Aorta (tissue), 5 donors: Measurements from ENCODE around the gene PTPRQ. TPM values are rescaled to one million over a fixed set of nuclear protein-coding genes. Genes with fewer than 3 reads are reported as not detected.

Experiments
- ATAC-seq: fragments of 200-7000 bp; cut with Tn5 transposase; one replicate; pipeline ENCODE4 v1.9.1; 2022; ENCODE audit warnings: moderate library complexity; ENCODE audit not compliant: low FRiP score
- DNase-seq, 2 donors: peaks; one replicate each; pipeline ENCODE4 v3.0.0-alpha.2; 2020
- H3K27ac ChIP-seq, 2 donors: one replicate each; pipeline ENCODE4 v1.5.1; 2013; ENCODE audit warnings: low read length in 2 of 2, mild to moderate bottlenecking in 2 of 2, moderate library complexity in 2 of 2, control low read depth in 1 of 2, inconsistent platforms in 1 of 2, low read depth in 1 of 2
- H3K27me3 ChIP-seq, 2 donors: one replicate each; pipeline ENCODE4 v1.6.1; 2013; ENCODE audit warnings: control low read depth in 1 of 2, low read length in 1 of 2, mild to moderate bottlenecking in 1 of 2, moderate library complexity in 1 of 2; ENCODE audit not compliant: insufficient read depth in 2 of 2, control insufficient read depth in 1 of 2
- H3K36me3 ChIP-seq, 2 donors: one replicate each; pipeline ENCODE4 v1.6.1; 2013; ENCODE audit warnings: control low read depth in 1 of 2, low read length in 1 of 2, mild to moderate bottlenecking in 1 of 2; ENCODE audit not compliant: insufficient read depth in 2 of 2, control insufficient read depth in 1 of 2
- H3K4me1 ChIP-seq, 2 donors: one replicate each; pipeline ENCODE4 v1.6.1; 2013; ENCODE audit warnings: low read length in 2 of 2, control low read depth in 1 of 2, mild to moderate bottlenecking in 1 of 2, moderate library complexity in 1 of 2; ENCODE audit not compliant: insufficient read depth in 2 of 2, control insufficient read depth in 1 of 2
- H3K4me3 ChIP-seq, 2 donors: one replicate each; pipeline ENCODE4 v1.5.1; 2013; ENCODE audit warnings: low read length in 2 of 2, control low read depth in 1 of 2, mild to moderate bottlenecking in 1 of 2
- H3K9me3 ChIP-seq: one replicate; pipeline ENCODE4 v1.6.1; 2013; ENCODE audit warnings: mild to moderate bottlenecking, low read length; ENCODE audit not compliant: control insufficient read depth
- WGBS, 2 donors: extraction: QIAGEN DNeasy Blood & Tissue Kit; methylation state at CpG; one replicate each; pipeline ENCODE4 v1.1.7; 2013; 5-methylcytosine and 5-hydroxymethylcytosine counted together
- intact Hi-C, 2 donors: fragments of 100-400 bp; cut with DNase I; formaldehyde crosslinking; loops; one replicate each; pipeline versions ENCODE4 v1.14.2 to v1.15.0; 2022
- polyA plus RNA-seq, 2 donors: library from polyadenylated mRNA; stranded (reverse); fragments of 200-250 nt; gene quantifications; one replicate each; pipeline ENCODE4 v1.2.3, GENCODE V29; 2013
- total RNA-seq, 2 donors: library from RNA; stranded (reverse); fragmentation: NEBNext Ultra II Directional; extraction: Animal tissue kit (Norgen Biotek cat#: 25700); gene quantifications; one replicate each; pipeline ENCODE4 v1.2.1, GENCODE V29; 2021
- donor health status: healthy with polysubstance abuse.
- donor health status: Bipolar disorder and iron deficiency.
- donor health status: DM: no; HTN: no; CAD: no.
- donor health status: DM: no; HTN: no; CAD: no.
- donor health status: DM: yes; HTN: yes; CAD: no.

The PTPRQ gene
- total and polyA plus RNA-seq, 4 donors: 0.08 to 10.3 (median 2.2) TPM; not detected in 1

DNA sequence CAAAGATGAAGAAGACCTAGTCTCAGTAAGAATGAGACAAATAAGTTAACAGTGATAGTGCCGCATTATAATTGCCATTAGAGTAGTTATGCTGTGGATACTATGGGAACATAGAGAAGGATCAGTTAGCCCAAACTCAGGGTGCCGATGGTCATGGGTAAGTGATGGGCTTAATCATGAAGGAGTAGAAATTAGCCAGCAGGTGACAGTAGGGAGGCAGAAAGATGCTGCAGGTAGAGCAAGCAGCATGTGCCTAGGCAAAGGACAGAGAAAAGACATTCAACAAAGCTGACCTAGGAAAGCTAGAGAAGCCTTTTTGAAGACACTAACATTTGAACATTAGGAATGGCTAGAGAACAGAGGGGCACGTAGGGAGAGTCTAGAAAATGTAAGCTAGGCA lies 30.6 kb upstream of the PTPRQ start:
- H3K27ac ChIP-seq: no peak overlapping the region
- no peak for DNase-seq
- H3K27me3 ChIP-seq: no peaks in the 10 kb centered on the region
- H3K4me1 ChIP-seq: no peaks in the 10 kb centered on the region
- no peak for ATAC-seq
- H3K9me3 ChIP-seq: no peaks in the 10 kb centered on the region
- no peaks in the 10 kb centered on the region for H3K36me3 ChIP-seq
- WGBS, 2 donors: 86 to 95% methylated on average over 3 of the region's 3 CpGs
- intact Hi-C loops: loop anchor here (5.0 kb wide), 2 partner anchors 184 to 349 kb away; no protein-coding TSS in a partner anchor
- no peak overlapping the region for H3K4me3 ChIP-seq

DNA sequence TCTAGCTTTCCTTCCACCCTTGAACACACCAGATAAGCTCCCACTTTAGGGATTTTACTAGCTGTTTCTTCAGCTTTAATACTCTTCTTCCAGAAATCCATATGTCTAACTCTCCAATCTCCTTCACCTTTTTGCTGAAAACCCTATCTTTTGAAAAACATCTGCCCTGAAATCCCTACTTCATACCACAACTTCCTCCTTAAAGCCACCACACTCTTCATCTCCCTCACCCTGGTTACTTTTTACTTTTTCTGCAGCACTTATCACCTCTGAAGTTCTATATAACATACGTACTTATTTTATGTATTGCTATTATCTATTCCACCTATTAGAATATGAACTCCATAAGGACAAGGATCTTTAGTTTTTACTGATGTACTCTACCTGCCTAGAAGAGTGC lies 28.6 kb upstream of the PTPRQ start:
- no peaks in the 10 kb centered on the region for H3K27me3 ChIP-seq
- WGBS, 2 donors: 74 to 84% methylated on average over 1 of the region's 1 CpG
- H3K27ac ChIP-seq: no peak overlapping the region
- H3K4me3 ChIP-seq: no peak overlapping the region
- peaks cover 0 to 2% of the 10 kb centered on the region in 2 donors for H3K4me1 ChIP-seq
- intact Hi-C loops: no loop called here
- no peaks in the 10 kb centered on the region for H3K36me3 ChIP-seq
- ATAC-seq: no peak
- no peaks in the 10 kb centered on the region for H3K9me3 ChIP-seq
- DNase-seq: no peak

GRCh38 chr12:80419644-80420043 lies 24.4 kb upstream of the PTPRQ start:
- DNase-seq (no peak), ATAC-seq (no peak)
- Histone ChIP-seq H3K27me3 (no peaks in the 10 kb centered on the region), H3K9me3 (no peaks in the 10 kb centered on the region), H3K4me1 (peaks cover 0 to 2% of the 10 kb centered on the region in 2 donors), H3K4me3 (no peak overlapping the region), H3K27ac (no peak overlapping the region), H3K36me3 (no peaks in the 10 kb centered on the region)
- intact Hi-C loops: no loop called here

DNA sequence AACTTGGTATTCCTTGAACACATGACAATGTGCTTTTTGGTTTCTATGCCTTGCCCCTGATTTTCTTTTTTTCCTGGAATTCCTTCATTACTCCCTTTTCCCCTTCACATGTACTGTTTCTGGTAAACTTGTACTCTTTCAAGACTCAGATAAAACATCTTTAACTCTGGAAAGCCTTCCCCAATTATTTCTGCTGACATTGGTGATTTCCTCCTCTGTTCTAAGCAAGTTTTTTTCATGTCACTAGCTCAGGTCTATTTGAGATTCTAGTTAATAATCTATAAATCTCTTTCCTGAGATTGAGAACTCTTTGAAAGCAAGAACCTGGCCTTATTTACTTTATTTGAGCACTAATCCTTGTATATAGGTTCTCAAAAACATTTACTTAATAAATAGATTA lies 24.0 kb upstream of the PTPRQ start:
- H3K36me3 ChIP-seq: no peaks in the 10 kb centered on the region
- intact Hi-C loops: no loop called here
- ATAC-seq (no peak), DNase-seq (no peak)
- no peaks in the 10 kb centered on the region for H3K27me3 ChIP-seq
- H3K4me1 ChIP-seq: peaks cover 0 to 2% of the 10 kb centered on the region in 2 donors
- no peak overlapping the region for H3K4me3 ChIP-seq
- no peaks in the 10 kb centered on the region for H3K9me3 ChIP-seq
- no peak overlapping the region for H3K27ac ChIP-seq

DNA sequence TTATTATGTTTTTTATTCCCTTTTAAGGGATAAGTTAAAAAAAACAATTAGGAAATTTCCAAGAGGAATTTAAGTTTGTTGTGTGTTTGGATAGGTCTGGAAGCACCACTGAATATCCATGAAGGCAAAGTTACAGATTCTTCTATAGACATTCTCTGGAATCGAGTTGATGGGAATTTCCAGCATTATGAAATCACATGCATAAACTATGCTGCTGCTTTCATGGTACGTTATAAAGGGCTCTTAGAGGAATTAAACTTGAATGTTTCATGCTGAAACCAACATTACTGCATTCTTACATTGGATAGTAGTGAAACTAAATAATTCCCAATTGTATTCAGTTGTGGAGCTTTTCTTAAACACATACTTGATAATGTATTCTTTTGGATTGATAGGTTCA lies 21.5 kb upstream of the PTPRQ start:
- WGBS, 2 donors: 39 to 68% methylated on average over 2 of the region's 2 CpGs
- Histone ChIP-seq H3K4me3 (no peak overlapping the region), H3K27me3 (no peaks in the 10 kb centered on the region), H3K4me1 (peaks cover 0 to 2% of the 10 kb centered on the region in 2 donors), H3K9me3 (no peaks in the 10 kb centered on the region), H3K27ac (no peak overlapping the region), H3K36me3 (no peaks in the 10 kb centered on the region)
- intact Hi-C loops: no loop called here
- ATAC-seq (no peak), DNase-seq (no peak)

- intact Hi-C loops: no loop called here
These were observed 12.0 kb upstream of the PTPRQ start for GRCh38 chr12:80432061-80432460.

GRCh38 chr12:80441921-80442320 lies 2.1 kb upstream of the PTPRQ start:
- DNase-seq (no peak), ATAC-seq (no peak)
- Histone ChIP-seq H3K27me3 (no peaks in the 10 kb centered on the region), H3K36me3 (no peaks in the 10 kb centered on the region), H3K27ac (no peak overlapping the region), H3K4me3 (no peak overlapping the region), H3K4me1 (peaks cover 2 to 3% of the 10 kb centered on the region in 2 donors), H3K9me3 (no peaks in the 10 kb centered on the region)
- intact Hi-C loops: no loop called here

More at GRCh38 chr12:80432061-80432460, 12.0 kb upstream of the PTPRQ start:
- H3K4me3 ChIP-seq: no peak overlapping the region
- DNase-seq (no peak), ATAC-seq (no peak)
- H3K4me1 ChIP-seq: no peaks in the 10 kb centered on the region
- WGBS, 2 donors: 75 to 91% methylated on average over 2 of the region's 2 CpGs
- peaks cover 1% of the 10 kb centered on the region for H3K9me3 ChIP-seq
- no peaks in the 10 kb centered on the region for H3K27me3 ChIP-seq
- no peaks in the 10 kb centered on the region for H3K36me3 ChIP-seq
- no peak overlapping the region for H3K27ac ChIP-seq

- no peak overlapping the region for H3K27ac ChIP-seq
- H3K4me3 ChIP-seq: no peak overlapping the region
- DNase-seq: no peak
- H3K9me3 ChIP-seq: no peaks in the 10 kb centered on the region
- H3K27me3 ChIP-seq: no peaks in the 10 kb centered on the region
- H3K4me1 ChIP-seq: peaks cover 2 to 3% of the 10 kb centered on the region in 2 donors
- WGBS, 2 donors: 47 to 54% methylated on average over 7 of the region's 7 CpGs
- H3K36me3 ChIP-seq: no peaks in the 10 kb centered on the region
- intact Hi-C loops: no loop called here
- ATAC-seq: no peak
These were observed 1.4 kb upstream of the PTPRQ start for GRCh38 chr12:80442426-80443222.

- 1 to 9% methylated on average over 5 of the region's 5 CpGs for WGBS, 2 donors
- Histone ChIP-seq H3K27ac (no peak overlapping the region), H3K36me3 (no peaks in the 10 kb centered on the region), H3K27me3 (no peaks in the 10 kb centered on the region), H3K4me1 (peaks cover 2 to 3% of the 10 kb centered on the region in 2 donors), H3K4me3 (no peak overlapping the region), H3K9me3 (no peaks in the 10 kb centered on the region)
- intact Hi-C loops: no loop called here
- DNase-seq: no peak
- ATAC-seq: peak; percentile 64
These were observed 1.2 kb downstream of the PTPRQ start for GRCh38 chr12:80445083-80445793.
